Kidney glomerular epithelial cell (primary cell): ENCODE data around the gene HLA-DOB.

Experiments
- DNase-seq: peaks from one replicate; lab custom pipeline; 2025; lab: John Stamatoyannopoulos, UW

The HLA-DOB gene

GRCh38 chr6:32843331-32843978 is 26.7 kb upstream of the HLA-DOB start:
- DNase-seq, result no peak

- no peak for DNase-seq
Measured at GRCh38 chr6:32842690-32843089, 25.9 kb upstream of the HLA-DOB start.

- no peak for DNase-seq
Measured at GRCh38 chr6:32842021-32842650, 25.3 kb upstream of the HLA-DOB start.

GRCh38 chr6:32840604-32841246 is 23.9 kb upstream of the HLA-DOB start:
- DNase-seq, result no peak

- no peak for DNase-seq
Measured at GRCh38 chr6:32839356-32839755, 22.6 kb upstream of the HLA-DOB start.

GRCh38 chr6:32838114-32838958 is 21.5 kb upstream of the HLA-DOB start, which contains the start of gene TAP2:
Gene TAP2, minus strand, starts transcription at chr6:32838739. Its CDS starts 506 bp downstream, at chr6:32838233.
- peak; percentile 94 for DNase-seq

GRCh38 chr6:32837651-32838113 is 20.9 kb upstream of the HLA-DOB start:
- DNase-seq, result no peak

GRCh38 chr6:32836873-32837272 is 20.1 kb upstream of the HLA-DOB start:
- no peak for DNase-seq

- no peak for DNase-seq
Measured at GRCh38 chr6:32835167-32835893, 18.5 kb upstream of the HLA-DOB start.

- no peak for DNase-seq
Measured at GRCh38 chr6:32833664-32834063, 16.9 kb upstream of the HLA-DOB start.

GRCh38 chr6:32832535-32832934 is 15.7 kb upstream of the HLA-DOB start:
- DNase-seq, result no peak

GRCh38 chr6:32830936-32831335 is 14.1 kb upstream of the HLA-DOB start:
- no peak for DNase-seq

- no peak for DNase-seq
Measured at GRCh38 chr6:32830017-32830416, 13.2 kb upstream of the HLA-DOB start.

GRCh38 chr6:32829495-32829894 is 12.7 kb upstream of the HLA-DOB start:
- no peak for DNase-seq

GRCh38 chr6:32827025-32827424 is 10.2 kb upstream of the HLA-DOB start:
- no peak for DNase-seq

- peak; percentile 15 for DNase-seq
Measured at GRCh38 chr6:32825966-32826365, 9.2 kb upstream of the HLA-DOB start.

GRCh38 chr6:32819729-32820128 is 2.9 kb upstream of the HLA-DOB start:
- DNase-seq, result peak; percentile 94

- DNase-seq, result no peak
Measured at GRCh38 chr6:32818867-32819266, 2.1 kb upstream of the HLA-DOB start.

- DNase-seq, result no peak
Measured at GRCh38 chr6:32815996-32816395, 806 bp downstream of the HLA-DOB start.

GRCh38 chr6:32815115-32815514 is 1.7 kb downstream of the HLA-DOB start:
- no peak for DNase-seq

GRCh38 chr6:32814145-32814544 is 2.7 kb downstream of the HLA-DOB start:
- DNase-seq, result no peak

GRCh38 chr6:32809171-32809570 is 7.6 kb downstream of the HLA-DOB start:
- DNase-seq, result no peak
